ENCODE data around the gene PRKCH. TPM values are rescaled to one million over a fixed set of nuclear protein-coding genes. Genes with fewer than 3 reads are reported as not detected.

Gene PRKCH
- total RNA-seq, 2 experiments from 2014 or later: 244 to 293 TPM

DNA sequence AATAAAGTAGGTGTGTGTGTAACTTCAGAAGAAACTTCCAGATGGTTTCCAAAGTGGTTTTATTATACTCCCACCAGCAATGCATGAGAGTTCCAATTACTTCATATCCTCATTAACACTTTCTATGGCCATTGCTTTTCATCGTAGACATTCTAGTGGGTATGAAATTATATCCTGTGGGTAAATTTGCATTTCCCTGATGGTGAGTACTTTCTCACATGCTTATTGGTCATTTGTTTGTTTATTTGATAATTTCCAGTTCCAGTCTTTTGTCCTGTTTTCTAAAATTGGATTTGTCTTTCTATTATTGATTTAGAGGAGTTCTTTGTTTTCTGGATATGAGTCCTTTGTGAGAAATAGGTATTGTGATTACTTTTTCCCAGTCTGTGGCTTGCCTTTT is 70.9 kb downstream of the PRKCH start:
- no peak overlapping the region for H3K4me3 Mint-ChIP-seq
- peaks cover 52% of the 10 kb centered on the region for H3K4me1 Mint-ChIP-seq
- H3K27me3 Mint-ChIP-seq: no peaks in the 10 kb centered on the region
- ChIA-PET CTCF (no interaction called here), POLR2A (no interaction called here)
- DNase-seq: no peak
- H3K36me3 Mint-ChIP-seq (ENCODE audit: low read depth): peaks cover 76% of the 10 kb centered on the region
- H3K27ac Mint-ChIP-seq: peak overlapping the region; percentile 7
- H3K9me3 Mint-ChIP-seq: no peaks in the 10 kb centered on the region

DNA sequence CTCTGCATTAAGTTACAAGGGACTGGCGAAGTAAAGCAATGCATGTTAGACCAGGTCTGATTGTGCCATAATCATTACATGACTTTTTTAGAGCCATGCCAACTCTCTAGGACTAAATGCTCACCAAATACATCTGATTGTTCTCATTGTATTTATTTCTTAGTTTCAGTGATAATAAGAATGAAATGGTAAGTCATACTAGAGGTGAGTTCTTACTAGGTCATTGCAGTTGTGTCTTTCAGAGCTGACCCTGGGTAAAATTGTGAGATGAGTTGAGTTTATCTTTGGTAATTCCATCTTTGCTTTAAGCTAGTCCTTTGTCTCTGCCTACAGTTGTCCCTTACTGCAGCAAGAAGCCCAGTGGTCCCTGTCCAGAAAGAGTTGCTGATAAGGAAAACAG is 73.2 kb downstream of the PRKCH start:
- Mint-ChIP-seq H3K4me3 (no peak overlapping the region), H3K4me1 (peaks cover 72% of the 10 kb centered on the region), H3K27me3 (no peaks in the 10 kb centered on the region), H3K9me3 (no peaks in the 10 kb centered on the region), H3K27ac (no peak overlapping the region), H3K36me3 (ENCODE audit: low read depth) (peaks cover 86% of the 10 kb centered on the region)
- POLR2A ChIA-PET: no interaction called here
- CTCF ChIA-PET: interaction anchor here (0.7 to 1.3 kb wide), 4 partner anchors 26 to 844 kb away, joined by 3 to 4 read pairs (median 3); no protein-coding TSS in a partner anchor
- DNase-seq: no peak

DNA sequence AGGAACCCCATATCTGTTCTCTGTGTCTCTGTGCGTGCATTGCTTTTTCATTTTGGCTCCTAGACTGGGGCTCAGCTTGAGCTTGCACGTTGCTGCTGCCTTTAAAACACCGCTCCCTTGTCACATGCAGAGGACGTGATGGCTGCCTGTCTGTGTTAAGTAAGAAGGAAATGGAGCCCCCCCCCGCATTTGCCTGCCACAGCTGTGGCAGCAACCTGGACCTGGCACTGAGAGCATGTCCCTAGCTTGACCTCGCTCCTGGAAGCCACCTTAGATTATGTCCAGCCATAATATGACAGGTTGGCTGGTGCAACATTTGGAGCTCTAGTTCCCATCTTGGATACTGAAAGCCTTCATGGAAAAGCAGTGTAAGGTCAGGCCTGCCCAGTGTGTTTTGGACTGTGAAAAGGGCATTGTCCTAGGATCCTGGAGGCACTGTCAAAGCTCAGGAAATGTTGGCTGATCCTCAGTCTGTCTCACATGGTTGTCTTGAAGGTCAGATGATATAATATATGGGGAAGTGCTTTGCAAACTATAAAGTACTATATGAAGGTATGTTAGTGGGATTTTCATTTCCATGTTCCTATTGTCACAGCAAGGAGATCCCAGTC is 73.8 kb downstream of the PRKCH start:
- Mint-ChIP-seq H3K4me1 (peaks cover 77% of the 10 kb centered on the region), H3K27ac (no peak overlapping the region), H3K4me3 (no peak overlapping the region), H3K9me3 (no peaks in the 10 kb centered on the region), H3K27me3 (no peaks in the 10 kb centered on the region), H3K36me3 (ENCODE audit: low read depth) (peaks cover 88% of the 10 kb centered on the region)
- CTCF ChIA-PET: interaction anchor here (0.6 to 1.0 kb wide), 3 partner anchors 31 to 73 kb away, joined by 3 read pairs; no protein-coding TSS in a partner anchor
- no peak for DNase-seq
- POLR2A ChIA-PET: no interaction called here

DNA sequence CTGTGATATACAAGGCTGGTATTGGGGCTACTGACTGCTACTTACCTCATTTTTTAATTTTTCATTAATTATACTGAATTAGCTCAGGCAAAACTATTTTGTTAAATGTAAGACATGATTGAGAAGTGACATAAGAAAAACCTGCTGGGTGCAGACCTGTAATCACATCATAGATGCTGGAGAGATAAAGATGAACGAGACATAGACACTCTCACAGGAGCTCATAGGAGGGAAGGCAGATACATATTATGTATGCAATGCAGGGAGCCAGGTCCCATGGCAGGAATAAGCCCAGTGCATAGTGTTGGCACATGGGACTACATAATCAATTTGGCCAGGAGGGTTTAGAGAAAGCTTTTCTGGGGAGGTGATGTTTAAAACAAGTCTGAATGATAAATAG is 74.9 kb downstream of the PRKCH start:
- no peaks in the 10 kb centered on the region for H3K9me3 Mint-ChIP-seq
- ChIA-PET CTCF (interaction anchor here (0.7 to 1.0 kb wide), 4 partner anchors 30 to 1896 kb away, joined by 3 to 6 read pairs (median 4); no protein-coding TSS in a partner anchor), POLR2A (no interaction called here)
- peaks cover 88% of the 10 kb centered on the region for H3K4me1 Mint-ChIP-seq
- H3K27me3 Mint-ChIP-seq: no peaks in the 10 kb centered on the region
- H3K27ac Mint-ChIP-seq: peak overlapping the region; percentile 72
- peaks cover 90% of the 10 kb centered on the region for H3K36me3 Mint-ChIP-seq (ENCODE audit: low read depth)
- peak overlapping the region; percentile 1 for H3K4me3 Mint-ChIP-seq
- DNase-seq: no peak

DNA sequence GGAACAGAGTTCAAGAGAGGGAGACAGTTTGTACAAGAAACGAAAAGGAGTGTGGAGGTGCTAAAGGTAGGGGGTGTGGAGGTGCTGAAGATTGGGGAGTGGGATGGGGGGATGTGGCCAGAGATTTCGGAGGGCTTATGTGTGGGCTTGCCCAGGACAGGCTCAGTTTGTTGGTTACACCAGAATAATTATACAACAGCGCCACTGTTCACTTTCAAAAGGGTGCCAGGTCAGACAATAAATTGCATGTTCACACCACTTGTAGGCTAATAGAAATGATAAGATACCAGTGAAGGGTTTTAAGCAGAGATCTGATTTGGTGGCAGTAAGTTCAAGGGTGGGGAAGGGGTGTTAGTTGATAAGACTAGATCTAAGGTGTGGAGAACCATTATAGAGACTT is 75.3 kb downstream of the PRKCH start:
- Mint-ChIP-seq H3K27ac (peak overlapping the region; percentile 72), H3K36me3 (ENCODE audit: low read depth) (peaks cover 90% of the 10 kb centered on the region), H3K4me1 (peaks cover 92% of the 10 kb centered on the region), H3K27me3 (no peaks in the 10 kb centered on the region), H3K9me3 (no peaks in the 10 kb centered on the region), H3K4me3 (peak overlapping the region; percentile 1)
- POLR2A ChIA-PET: no interaction called here
- no peak for DNase-seq
- CTCF ChIA-PET: interaction anchor here (0.7 to 1.2 kb wide), 2 partner anchors 14 to 30 kb away, joined by 3 read pairs; no protein-coding TSS in a partner anchor

DNA sequence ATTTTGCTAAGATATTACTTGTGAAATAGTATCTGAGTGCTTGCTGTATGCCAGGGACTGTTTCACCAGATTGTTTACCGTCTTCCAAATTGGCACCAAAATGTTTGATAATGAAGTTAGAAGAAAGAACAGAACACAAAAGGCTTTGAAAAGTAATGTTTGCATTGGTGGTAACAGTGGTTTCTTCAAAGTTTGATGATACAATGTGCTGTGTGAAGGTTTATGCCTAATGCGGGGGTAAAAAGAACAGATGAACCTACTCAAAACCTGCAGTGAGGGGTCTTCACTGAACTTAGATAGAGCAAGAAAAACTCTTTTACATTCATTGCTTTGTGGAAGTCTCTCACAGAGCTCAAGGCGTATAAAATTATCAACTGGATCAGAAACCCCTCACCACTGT is 76.2 kb downstream of the PRKCH start:
- Mint-ChIP-seq H3K27ac (peak overlapping the region; percentile 67), H3K27me3 (no peaks in the 10 kb centered on the region), H3K4me3 (no peak overlapping the region), H3K36me3 (ENCODE audit: low read depth) (peaks cover 84% of the 10 kb centered on the region), H3K4me1 (peaks cover 93% of the 10 kb centered on the region), H3K9me3 (no peaks in the 10 kb centered on the region)
- POLR2A ChIA-PET: no interaction called here
- no peak for DNase-seq
- CTCF ChIA-PET: interaction anchor here (1.2 kb wide), 1 partner anchor 15 kb away, joined by 3 read pairs; no protein-coding TSS in a partner anchor

DNA sequence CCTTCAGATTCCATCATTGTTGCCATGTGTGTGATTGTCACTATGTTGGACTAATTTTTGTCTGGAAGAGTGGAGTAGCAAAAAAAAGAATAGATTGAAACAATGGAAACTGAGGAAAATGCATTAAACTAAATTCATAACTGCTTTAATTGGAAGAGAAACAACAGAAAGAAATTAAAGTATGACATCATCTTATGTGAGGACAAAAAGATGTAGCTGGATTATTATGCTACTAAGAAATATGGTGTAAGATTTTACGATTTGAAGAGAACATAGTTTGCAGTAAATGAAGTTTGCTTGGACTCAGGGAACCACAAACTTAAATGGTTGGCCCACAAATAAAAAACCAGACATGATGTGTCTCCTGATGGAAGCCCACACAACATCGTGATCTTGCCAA is 76.8 kb downstream of the PRKCH start:
- CTCF ChIA-PET: no interaction called here
- Mint-ChIP-seq H3K36me3 (ENCODE audit: low read depth) (peaks cover 78% of the 10 kb centered on the region), H3K4me3 (no peak overlapping the region), H3K9me3 (no peaks in the 10 kb centered on the region), H3K4me1 (peaks cover 89% of the 10 kb centered on the region), H3K27ac (peak overlapping the region; percentile 54), H3K27me3 (no peaks in the 10 kb centered on the region)
- no peak for DNase-seq
- POLR2A ChIA-PET: no interaction called here

DNA sequence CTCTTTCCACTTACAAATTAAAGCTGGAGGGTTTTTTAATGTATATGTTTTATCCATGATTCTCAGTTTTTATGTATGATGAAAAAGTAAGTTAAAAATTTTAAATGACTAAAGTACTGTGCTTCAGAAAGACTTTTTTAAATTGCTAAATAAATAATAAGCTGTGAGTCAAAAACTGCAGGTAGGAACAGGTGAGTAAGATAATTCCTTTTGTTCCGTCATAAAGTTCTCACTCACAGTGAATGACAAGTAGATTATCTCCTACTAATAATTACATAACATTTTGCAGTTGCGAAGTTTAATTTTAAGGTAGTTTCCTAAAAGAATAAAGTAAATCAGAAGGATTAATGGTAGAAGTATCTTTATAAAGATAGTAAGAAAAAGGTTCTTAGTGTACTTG is 78.0 kb downstream of the PRKCH start:
- Mint-ChIP-seq H3K36me3 (ENCODE audit: low read depth) (peaks cover 68% of the 10 kb centered on the region), H3K27ac (no peak overlapping the region), H3K27me3 (no peaks in the 10 kb centered on the region), H3K4me3 (no peak overlapping the region), H3K9me3 (no peaks in the 10 kb centered on the region), H3K4me1 (peaks cover 88% of the 10 kb centered on the region)
- ChIA-PET CTCF (interaction anchor here (0.5 to 2.0 kb wide), 2 partner anchors 42 to 85 kb away, joined by 3 to 5 read pairs; no protein-coding TSS in a partner anchor), POLR2A (no interaction called here)
- no peak for DNase-seq

DNA sequence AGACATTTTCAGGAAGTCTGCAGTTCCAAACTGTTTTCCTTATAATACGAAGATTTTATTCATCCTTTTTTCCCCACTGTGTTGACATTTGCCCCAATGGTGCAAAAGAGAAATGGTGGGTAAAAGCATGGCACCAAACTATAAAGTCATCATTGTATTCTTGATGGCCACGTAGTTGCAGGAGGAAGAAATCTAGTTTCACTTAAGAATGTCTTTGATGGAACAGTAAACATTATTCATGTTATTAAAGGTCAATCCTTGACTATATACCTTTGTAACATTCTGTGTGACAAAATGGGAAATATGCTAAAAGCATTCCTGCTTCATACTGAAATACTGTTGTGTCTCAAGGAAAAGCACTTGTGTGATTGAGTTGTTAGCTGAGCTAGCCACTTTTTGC is 80.1 kb downstream of the PRKCH start:
- ChIA-PET CTCF (interaction anchor here (0.6 to 1.1 kb wide), 2 partner anchors 269 to 436 kb away, joined by 3 read pairs; no protein-coding TSS in a partner anchor), POLR2A (interaction anchor here (1.0 kb wide), 1 partner anchor 70 kb away, joined by 3 read pairs; no protein-coding TSS in a partner anchor)
- no peak for DNase-seq
- Mint-ChIP-seq H3K27me3 (no peaks in the 10 kb centered on the region), H3K36me3 (ENCODE audit: low read depth) (peaks cover 64% of the 10 kb centered on the region), H3K4me3 (no peak overlapping the region), H3K4me1 (peaks cover 87% of the 10 kb centered on the region), H3K27ac (peak overlapping the region; percentile 27), H3K9me3 (peaks cover 3% of the 10 kb centered on the region)

DNA sequence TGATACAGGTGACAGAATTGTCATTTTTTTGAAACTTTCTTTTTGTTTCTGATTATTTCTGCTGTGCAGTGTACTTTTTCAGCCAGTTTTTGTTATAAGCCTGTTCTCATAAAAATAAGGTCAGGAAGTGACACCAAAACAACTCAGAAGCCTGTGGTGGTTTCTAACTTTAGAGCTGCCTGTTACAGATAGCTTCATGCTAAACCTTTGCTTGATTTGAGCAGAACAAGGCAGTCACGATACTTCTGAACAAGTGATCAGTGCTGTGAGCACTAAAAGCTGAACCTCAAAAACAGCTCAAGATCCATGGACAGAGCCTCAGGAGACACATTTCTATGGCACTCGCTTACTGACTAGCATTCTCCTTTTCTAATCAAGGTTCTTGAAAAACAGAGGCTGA is 82.0 kb downstream of the PRKCH start:
- POLR2A ChIA-PET: no interaction called here
- peak; percentile 65 for DNase-seq
- peak overlapping the region; percentile 55 for H3K4me3 Mint-ChIP-seq
- no peaks in the 10 kb centered on the region for H3K27me3 Mint-ChIP-seq
- H3K27ac Mint-ChIP-seq: peak overlapping the region; percentile 88
- H3K9me3 Mint-ChIP-seq: peaks cover 3% of the 10 kb centered on the region
- peaks cover 84% of the 10 kb centered on the region for H3K4me1 Mint-ChIP-seq
- CTCF ChIA-PET: interaction anchor here (0.7 to 2.0 kb wide), 5 partner anchors 14 to 122 kb away, joined by 3 to 11 read pairs (median 3); partner anchors contain the start of gene TMEM30B
- peaks cover 51% of the 10 kb centered on the region for H3K36me3 Mint-ChIP-seq (ENCODE audit: low read depth)

DNA sequence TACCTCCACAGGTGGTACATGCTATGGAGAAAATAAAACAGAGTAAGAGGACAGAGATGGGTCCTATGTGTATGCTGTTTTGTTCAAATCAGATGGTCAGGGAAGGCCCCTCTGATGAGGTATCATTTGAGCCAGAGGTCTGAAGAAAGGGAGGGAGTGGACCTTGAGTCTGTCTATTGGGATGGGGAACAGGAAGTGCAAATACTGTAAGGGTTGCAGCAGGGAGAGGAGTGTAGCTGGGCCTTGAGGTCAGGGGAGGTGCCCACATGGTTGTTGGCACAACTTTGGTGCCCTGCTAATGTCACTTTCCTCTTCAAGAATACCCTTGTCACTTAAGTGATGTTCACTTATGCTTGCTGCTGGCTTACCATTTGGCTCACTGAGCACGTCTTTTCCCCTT is 83.3 kb downstream of the PRKCH start:
- H3K27me3 Mint-ChIP-seq: no peaks in the 10 kb centered on the region
- peaks cover 3% of the 10 kb centered on the region for H3K9me3 Mint-ChIP-seq
- peaks cover 85% of the 10 kb centered on the region for H3K4me1 Mint-ChIP-seq
- peak overlapping the region; percentile 65 for H3K27ac Mint-ChIP-seq
- CTCF ChIA-PET: interaction anchor here (0.6 to 1.2 kb wide), 2 partner anchors 17 to 552 kb away, joined by 3 read pairs; no protein-coding TSS in a partner anchor
- POLR2A ChIA-PET: no interaction called here
- peak overlapping the region; percentile 1 for H3K4me3 Mint-ChIP-seq
- no peak for DNase-seq
- H3K36me3 Mint-ChIP-seq (ENCODE audit: low read depth): peaks cover 54% of the 10 kb centered on the region

DNA sequence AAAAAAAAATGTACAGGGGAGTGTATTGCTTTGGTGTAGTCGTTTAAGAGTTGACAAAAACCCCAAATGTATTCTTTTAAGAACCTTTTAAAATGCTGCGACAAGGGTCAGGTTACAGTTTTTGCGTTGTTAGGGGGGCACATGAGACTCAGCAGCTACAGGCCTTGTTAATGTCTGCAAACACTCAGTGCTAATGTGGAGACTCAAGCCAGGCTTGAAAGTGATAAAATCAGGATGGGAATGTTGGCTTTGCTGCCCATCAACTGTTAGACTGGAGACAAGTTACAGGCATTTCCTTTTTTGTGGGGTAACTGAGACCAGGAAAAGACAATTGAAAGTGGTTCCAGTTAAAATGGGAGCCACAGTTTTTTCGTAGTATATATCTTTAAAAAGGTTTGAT is 84.8 kb downstream of the PRKCH start:
- no peaks in the 10 kb centered on the region for H3K27me3 Mint-ChIP-seq

DNA sequence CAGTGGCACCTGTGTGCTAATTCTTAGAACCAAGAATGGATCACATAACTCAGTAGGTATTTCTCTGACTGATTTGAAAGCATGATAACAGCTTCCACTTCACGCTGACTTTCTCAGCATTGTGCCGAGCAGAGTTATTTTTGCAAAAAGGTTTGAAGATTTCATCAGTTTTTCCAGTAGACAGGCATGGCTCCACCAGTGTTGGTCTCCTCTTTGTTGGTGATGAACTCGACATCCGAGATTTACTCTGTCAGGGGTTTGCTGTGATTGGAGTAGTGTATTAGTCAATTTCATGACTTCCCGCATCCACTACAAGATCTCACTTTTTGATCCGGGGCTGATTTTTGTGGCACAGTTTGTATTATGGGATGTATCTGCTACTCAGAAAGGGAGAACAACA is 85.3 kb downstream of the PRKCH start:
- peak overlapping the region; percentile 72 for H3K27ac Mint-ChIP-seq
- peaks cover 53% of the 10 kb centered on the region for H3K36me3 Mint-ChIP-seq (ENCODE audit: low read depth)
- peak overlapping the region; percentile 10 for H3K4me3 Mint-ChIP-seq
- ChIA-PET CTCF (no interaction called here), POLR2A (no interaction called here)
- DNase-seq: no peak
- peaks cover 67% of the 10 kb centered on the region for H3K4me1 Mint-ChIP-seq
- peaks cover 5% of the 10 kb centered on the region for H3K9me3 Mint-ChIP-seq
- no peaks in the 10 kb centered on the region for H3K27me3 Mint-ChIP-seq

More for the DNA sequence above, 84.8 kb downstream of the PRKCH start:
- POLR2A ChIA-PET: no interaction called here
- Mint-ChIP-seq H3K27ac (peak overlapping the region; percentile 72), H3K36me3 (ENCODE audit: low read depth) (peaks cover 53% of the 10 kb centered on the region), H3K4me3 (peak overlapping the region; percentile 5), H3K4me1 (peaks cover 72% of the 10 kb centered on the region), H3K9me3 (peaks cover 5% of the 10 kb centered on the region)
- CTCF ChIA-PET: interaction anchor here (0.9 kb wide), 1 partner anchor 18 kb away, joined by 4 read pairs; no protein-coding TSS in a partner anchor
- DNase-seq: no peak
